ENCODE results near the gene NPM3. TPM values are rescaled to one million over a fixed set of nuclear protein-coding genes. Genes with fewer than 3 reads are reported as not detected.

The NPM3 gene
- total and polyA plus RNA-seq, 2 of the 13 experiments (the other 11 are each of a cell fraction or from before 2014, with no cell fraction given): 47.6 to 129 TPM

DNA sequence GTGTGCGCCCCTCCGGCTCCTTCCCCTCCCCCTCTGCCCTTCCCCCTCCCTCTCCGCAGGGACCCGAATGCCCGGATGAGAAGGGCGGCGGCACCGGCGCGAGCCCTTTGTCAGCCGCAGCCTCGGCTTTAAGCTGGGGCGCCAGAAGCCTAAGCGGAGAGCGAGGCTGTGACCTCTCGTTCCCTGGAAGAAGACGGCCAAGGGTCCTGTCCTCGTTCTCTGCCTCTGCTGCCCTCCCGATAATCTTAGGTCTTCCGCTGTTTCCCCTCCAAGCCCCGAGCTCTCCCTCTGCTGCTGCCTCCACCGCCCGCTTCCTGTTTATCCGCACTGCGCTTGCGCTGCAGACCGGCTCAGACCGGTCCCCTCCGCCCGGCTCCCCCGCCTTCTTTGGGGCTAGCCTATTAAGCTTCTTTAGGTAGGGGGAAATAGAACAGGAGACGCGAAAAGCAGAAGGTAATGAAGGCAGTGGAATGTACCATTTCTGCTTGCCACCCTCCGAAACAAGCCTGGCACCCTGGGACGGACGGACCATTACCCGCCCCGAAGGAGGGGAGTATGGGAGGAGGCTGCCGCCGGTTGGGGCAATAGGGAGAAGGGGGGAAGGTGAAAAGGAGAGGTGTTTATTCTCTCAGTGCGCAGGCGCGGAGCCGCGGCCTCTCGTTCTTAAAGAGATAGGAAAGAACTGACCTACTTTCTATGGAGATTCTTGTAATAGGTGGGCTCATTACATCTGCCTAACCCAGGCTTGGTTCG is 35.0 kb upstream of the NPM3 start, which contains the start of gene OGA (continued):
- no peak for TF ChIP-seq ARID2 (CRISPR knock-in tag; IDR thresholded peaks at IDR 0.05; ENCODE audit: borderline replicate concordance)
- TF ChIP-seq SCMH1 (CRISPR knock-in tag; IDR thresholded peaks at IDR 0.05; ENCODE audit: borderline replicate concordance): no peak
- no peak for TF ChIP-seq ZNF780A (CRISPR knock-in tag; IDR thresholded peaks at IDR 0.05)
- TF ChIP-seq KLF13 (CRISPR knock-in tag; IDR thresholded peaks at IDR 0.05): peak; percentile 87; the same call in 1 of the 2 replicates
- TF ChIP-seq, protein P1, sequence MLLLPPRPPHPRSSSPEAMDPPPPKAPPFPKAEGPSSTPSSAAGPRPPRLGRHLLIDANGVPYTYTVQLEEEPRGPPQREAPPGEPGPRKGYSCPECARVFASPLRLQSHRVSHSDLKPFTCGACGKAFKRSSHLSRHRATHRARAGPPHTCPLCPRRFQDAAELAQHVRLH (CRISPR knock-in tag; IDR thresholded peaks at IDR 0.05; ENCODE audit: borderline replicate concordance, low read depth): no peak
- TF ChIP-seq TAF1 (CRISPR knock-in tag; IDR thresholded peaks at IDR 0.05): peak; percentile 94
- TF ChIP-seq, protein P2, sequence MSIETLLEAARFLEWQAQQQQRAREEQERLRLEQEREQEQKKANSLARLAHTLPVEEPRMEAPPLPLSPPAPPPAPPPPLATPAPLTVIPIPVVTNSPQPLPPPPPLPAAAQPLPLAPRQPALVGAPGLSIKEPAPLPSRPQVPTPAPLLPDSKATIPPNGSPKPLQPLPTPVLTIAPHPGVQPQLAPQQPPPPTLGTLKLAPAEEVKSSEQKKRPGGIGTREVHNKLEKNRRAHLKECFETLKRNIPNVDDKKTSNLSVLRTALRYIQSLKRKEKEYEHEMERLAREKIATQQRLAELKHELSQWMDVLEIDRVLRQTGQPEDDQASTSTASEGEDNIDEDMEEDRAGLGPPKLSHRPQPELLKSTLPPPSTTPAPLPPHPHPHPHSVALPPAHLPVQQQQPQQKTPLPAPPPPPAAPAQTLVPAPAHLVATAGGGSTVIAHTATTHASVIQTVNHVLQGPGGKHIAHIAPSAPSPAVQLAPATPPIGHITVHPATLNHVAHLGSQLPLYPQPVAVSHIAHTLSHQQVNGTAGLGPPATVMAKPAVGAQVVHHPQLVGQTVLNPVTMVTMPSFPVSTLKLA (IDR thresholded peaks at IDR 0.05): no peak
- no peak for TF ChIP-seq PRMT3 (CRISPR knock-in tag; IDR thresholded peaks at IDR 0.05; ENCODE audit: borderline replicate concordance, low read depth)
- TF ChIP-seq ZEB1 (IDR thresholded peaks at IDR 0.05; ENCODE audit: insufficient replicate concordance, low read depth): no peak
- peak; percentile 62 for TF ChIP-seq TAF15 (IDR thresholded peaks at IDR 0.05; ENCODE audit: low read depth, low read length, poor library complexity, severe bottlenecking)
- TF ChIP-seq, protein P3, sequence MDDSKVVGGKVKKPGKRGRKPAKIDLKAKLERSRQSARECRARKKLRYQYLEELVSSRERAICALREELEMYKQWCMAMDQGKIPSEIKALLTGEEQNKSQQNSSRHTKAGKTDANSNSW (CRISPR knock-in tag; IDR thresholded peaks at IDR 0.05; ENCODE audit: borderline replicate concordance): no peak
- no peak for TF ChIP-seq MBNL3 (CRISPR knock-in tag; conservative IDR thresholded peaks at IDR 0.05)
- TF ChIP-seq, protein P4, sequence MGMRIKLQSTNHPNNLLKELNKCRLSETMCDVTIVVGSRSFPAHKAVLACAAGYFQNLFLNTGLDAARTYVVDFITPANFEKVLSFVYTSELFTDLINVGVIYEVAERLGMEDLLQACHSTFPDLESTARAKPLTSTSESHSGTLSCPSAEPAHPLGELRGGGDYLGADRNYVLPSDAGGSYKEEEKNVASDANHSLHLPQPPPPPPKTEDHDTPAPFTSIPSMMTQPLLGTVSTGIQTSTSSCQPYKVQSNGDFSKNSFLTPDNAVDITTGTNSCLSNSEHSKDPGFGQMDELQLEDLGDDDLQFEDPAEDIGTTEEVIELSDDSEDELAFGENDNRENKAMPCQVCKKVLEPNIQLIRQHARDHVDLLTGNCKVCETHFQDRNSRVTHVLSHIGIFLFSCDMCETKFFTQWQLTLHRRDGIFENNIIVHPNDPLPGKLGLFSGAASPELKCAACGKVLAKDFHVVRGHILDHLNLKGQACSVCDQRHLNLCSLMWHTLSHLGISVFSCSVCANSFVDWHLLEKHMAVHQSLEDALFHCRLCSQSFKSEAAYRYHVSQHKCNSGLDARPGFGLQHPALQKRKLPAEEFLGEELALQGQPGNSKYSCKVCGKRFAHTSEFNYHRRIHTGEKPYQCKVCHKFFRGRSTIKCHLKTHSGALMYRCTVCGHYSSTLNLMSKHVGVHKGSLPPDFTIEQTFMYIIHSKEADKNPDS (CRISPR knock-in tag; IDR thresholded peaks at IDR 0.05): peak; percentile 27; the same call in 1 of the 2 replicates
- TF ChIP-seq, protein P5, sequence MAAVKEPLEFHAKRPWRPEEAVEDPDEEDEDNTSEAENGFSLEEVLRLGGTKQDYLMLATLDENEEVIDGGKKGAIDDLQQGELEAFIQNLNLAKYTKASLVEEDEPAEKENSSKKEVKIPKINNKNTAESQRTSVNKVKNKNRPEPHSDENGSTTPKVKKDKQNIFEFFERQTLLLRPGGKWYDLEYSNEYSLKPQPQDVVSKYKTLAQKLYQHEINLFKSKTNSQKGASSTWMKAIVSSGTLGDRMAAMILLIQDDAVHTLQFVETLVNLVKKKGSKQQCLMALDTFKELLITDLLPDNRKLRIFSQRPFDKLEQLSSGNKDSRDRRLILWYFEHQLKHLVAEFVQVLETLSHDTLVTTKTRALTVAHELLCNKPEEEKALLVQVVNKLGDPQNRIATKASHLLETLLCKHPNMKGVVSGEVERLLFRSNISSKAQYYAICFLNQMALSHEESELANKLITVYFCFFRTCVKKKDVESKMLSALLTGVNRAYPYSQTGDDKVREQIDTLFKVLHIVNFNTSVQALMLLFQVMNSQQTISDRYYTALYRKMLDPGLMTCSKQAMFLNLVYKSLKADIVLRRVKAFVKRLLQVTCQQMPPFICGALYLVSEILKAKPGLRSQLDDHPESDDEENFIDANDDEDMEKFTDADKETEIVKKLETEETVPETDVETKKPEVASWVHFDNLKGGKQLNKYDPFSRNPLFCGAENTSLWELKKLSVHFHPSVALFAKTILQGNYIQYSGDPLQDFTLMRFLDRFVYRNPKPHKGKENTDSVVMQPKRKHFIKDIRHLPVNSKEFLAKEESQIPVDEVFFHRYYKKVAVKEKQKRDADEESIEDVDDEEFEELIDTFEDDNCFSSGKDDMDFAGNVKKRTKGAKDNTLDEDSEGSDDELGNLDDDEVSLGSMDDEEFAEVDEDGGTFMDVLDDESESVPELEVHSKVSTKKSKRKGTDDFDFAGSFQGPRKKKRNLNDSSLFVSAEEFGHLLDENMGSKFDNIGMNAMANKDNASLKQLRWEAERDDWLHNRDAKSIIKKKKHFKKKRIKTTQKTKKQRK (IDR thresholded peaks at IDR 0.05; ENCODE audit: low read length): no peak
- TF ChIP-seq, protein P6, sequence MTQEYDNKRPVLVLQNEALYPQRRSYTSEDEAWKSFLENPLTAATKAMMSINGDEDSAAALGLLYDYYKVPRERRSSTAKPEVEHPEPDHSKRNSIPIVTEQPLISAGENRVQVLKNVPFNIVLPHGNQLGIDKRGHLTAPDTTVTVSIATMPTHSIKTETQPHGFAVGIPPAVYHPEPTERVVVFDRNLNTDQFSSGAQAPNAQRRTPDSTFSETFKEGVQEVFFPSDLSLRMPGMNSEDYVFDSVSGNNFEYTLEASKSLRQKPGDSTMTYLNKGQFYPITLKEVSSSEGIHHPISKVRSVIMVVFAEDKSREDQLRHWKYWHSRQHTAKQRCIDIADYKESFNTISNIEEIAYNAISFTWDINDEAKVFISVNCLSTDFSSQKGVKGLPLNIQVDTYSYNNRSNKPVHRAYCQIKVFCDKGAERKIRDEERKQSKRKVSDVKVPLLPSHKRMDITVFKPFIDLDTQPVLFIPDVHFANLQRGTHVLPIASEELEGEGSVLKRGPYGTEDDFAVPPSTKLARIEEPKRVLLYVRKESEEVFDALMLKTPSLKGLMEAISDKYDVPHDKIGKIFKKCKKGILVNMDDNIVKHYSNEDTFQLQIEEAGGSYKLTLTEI (CRISPR knock-in tag; conservative IDR thresholded peaks at IDR 0.05): no peak
- TF ChIP-seq, protein P7, sequence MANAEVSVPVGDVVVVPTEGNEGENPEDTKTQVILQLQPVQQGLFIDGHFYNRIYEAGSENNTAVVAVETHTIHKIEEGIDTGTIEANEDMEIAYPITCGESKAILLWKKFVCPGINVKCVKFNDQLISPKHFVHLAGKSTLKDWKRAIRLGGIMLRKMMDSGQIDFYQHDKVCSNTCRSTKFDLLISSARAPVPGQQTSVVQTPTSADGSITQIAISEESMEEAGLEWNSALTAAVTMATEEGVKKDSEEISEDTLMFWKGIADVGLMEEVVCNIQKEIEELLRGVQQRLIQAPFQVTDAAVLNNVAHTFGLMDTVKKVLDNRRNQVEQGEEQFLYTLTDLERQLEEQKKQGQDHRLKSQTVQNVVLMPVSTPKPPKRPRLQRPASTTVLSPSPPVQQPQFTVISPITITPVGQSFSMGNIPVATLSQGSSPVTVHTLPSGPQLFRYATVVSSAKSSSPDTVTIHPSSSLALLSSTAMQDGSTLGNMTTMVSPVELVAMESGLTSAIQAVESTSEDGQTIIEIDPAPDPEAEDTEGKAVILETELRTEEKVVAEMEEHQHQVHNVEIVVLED (CRISPR knock-in tag; IDR thresholded peaks at IDR 0.05; ENCODE audit: borderline replicate concordance): no peak; the same call in 1 of the 2 replicates

Measured in HepG2 (cell line).